WTC11 (cell line): ENCODE results near the gene CDCA4. TPM values are rescaled to one million over a fixed set of nuclear protein-coding genes. Genes with fewer than 3 reads are reported as not detected.

Experiments
- ATAC-seq: fragments of 200-7000 bp; cut with Tn5 transposase; 2 replicates; pipeline ENCODE4 v1.10.0; 2021; ENCODE audit warnings: mild to moderate bottlenecking, moderate library complexity
- CTCF ChIA-PET: fragments of 300-600 bp; sonication (Branson Sonifier 250); formaldehyde crosslinking; loops from one replicate; lab custom pipeline; 2021; ENCODE audit warnings: antibody characterized with exemption; lab: Charles Lee
- POLR2A ChIA-PET: fragments of 350-600 bp; sonication (Branson Sonifier 250); formaldehyde crosslinking; loops from one replicate; lab custom pipeline; 2021; ENCODE audit warnings: antibody characterized with exemption; lab: Charles Lee
- DNase-seq: peaks from one replicate; pipeline ENCODE4 v3.0.0; 2021; ENCODE audit warnings: low spot score
- H3K27ac Mint-ChIP-seq: 2 replicates; pipeline ENCODE4 v1.8.0; 2021; ENCODE audit warnings: mixed read lengths
- H3K27me3 Mint-ChIP-seq: 2 replicates; pipeline ENCODE4 v1.8.0; 2021; ENCODE audit warnings: low read depth, mild to moderate bottlenecking, moderate library complexity, mixed read lengths
- H3K36me3 Mint-ChIP-seq: 2 replicates; pipeline ENCODE4 v1.8.0; 2021; ENCODE audit warnings: mixed read lengths
- H3K4me1 Mint-ChIP-seq: 2 replicates; pipeline ENCODE4 v1.8.0; 2022; ENCODE audit warnings: mixed read lengths
- H3K4me3 Mint-ChIP-seq: 2 replicates; pipeline ENCODE4 v1.8.0; 2021; ENCODE audit warnings: mild to moderate bottlenecking, moderate library complexity, mixed read lengths
- H3K9me3 Mint-ChIP-seq: 2 replicates; pipeline ENCODE4 v1.8.0; 2021; ENCODE audit warnings: mixed read lengths
- AR ChIP-seq: fragments of 250-450 bp; sonication (Bioruptor Pico); IDR thresholded peaks from 2 replicates; pipeline ENCODE4 v1.9.0; 2021; ENCODE audit warnings: mild to moderate bottlenecking
- CREM ChIP-seq: sonication (generic); formaldehyde crosslinking; IDR thresholded peaks from 2 replicates; pipeline ENCODE4 v1.8.1; 2022; ENCODE audit warnings: mild to moderate bottlenecking, missing genetic modification reagents, moderate library complexity
- CTCF ChIP-seq: fragments of 200-600 bp; IDR thresholded peaks from 2 replicates; pipeline ENCODE4 v1.8.0; 2022; ENCODE audit warnings: antibody characterized with exemption
- ERG ChIP-seq: fragments of 250-450 bp; sonication (Bioruptor Pico); IDR thresholded peaks from 2 replicates; pipeline ENCODE4 v1.8.0; 2021; ENCODE audit warnings: mild to moderate bottlenecking
- ESRRA ChIP-seq: sonication (generic); formaldehyde crosslinking; IDR thresholded peaks from 2 replicates; pipeline ENCODE4 v1.8.1; 2022; ENCODE audit warnings: mild to moderate bottlenecking, missing genetic modification reagents, borderline replicate concordance
- FOXK1 ChIP-seq: sonication (generic); formaldehyde crosslinking; IDR thresholded peaks from 2 replicates; pipeline ENCODE4 v1.8.0; 2022; ENCODE audit warnings: mild to moderate bottlenecking, moderate library complexity, missing genetic modification reagents
- FOXP1 ChIP-seq: sonication (generic); formaldehyde crosslinking; IDR thresholded peaks from 2 replicates; pipeline ENCODE4 v1.8.0; 2022; ENCODE audit warnings: missing genetic modification reagents, mild to moderate bottlenecking, moderate library complexity, borderline replicate concordance
- GRHL2 ChIP-seq: fragments of 250-450 bp; sonication (Bioruptor Pico); IDR thresholded peaks from 2 replicates; pipeline ENCODE4 v1.8.0; 2022; ENCODE audit warnings: mild to moderate bottlenecking, moderate library complexity; ENCODE audit not compliant: insufficient replicate concordance, severe bottlenecking
- JUN ChIP-seq: sonication (generic); formaldehyde crosslinking; IDR thresholded peaks from 2 replicates; pipeline ENCODE4 v1.8.0; 2023; ENCODE audit warnings: mild to moderate bottlenecking, missing genetic modification reagents
- NFYB ChIP-seq: sonication (generic); formaldehyde crosslinking; conservative IDR thresholded peaks from 2 replicates; pipeline ENCODE4 v1.8.0; 2022; ENCODE audit warnings: low read depth, missing genetic modification reagents
- SMAD4 ChIP-seq: sonication (generic); formaldehyde crosslinking; IDR thresholded peaks from 2 replicates; pipeline ENCODE4 v1.8.0; 2022; ENCODE audit warnings: mild to moderate bottlenecking, missing genetic modification reagents
- SOX15 ChIP-seq: fragments of 250-450 bp; sonication (Bioruptor Pico); IDR thresholded peaks from 2 replicates; pipeline ENCODE4 v1.9.0; 2021; ENCODE audit warnings: mild to moderate bottlenecking
- SP1 ChIP-seq: sonication (generic); formaldehyde crosslinking; conservative IDR thresholded peaks from 2 replicates; pipeline ENCODE4 v1.8.1; 2022; ENCODE audit warnings: missing genetic modification reagents
- USF1 ChIP-seq: sonication (generic); formaldehyde crosslinking; IDR thresholded peaks from 2 replicates; pipeline ENCODE4 v1.8.0; 2022; ENCODE audit warnings: mild to moderate bottlenecking, missing genetic modification reagents
- ZMAT4 ChIP-seq: fragments of 250-450 bp; sonication (Bioruptor Pico); IDR thresholded peaks from 2 replicates; pipeline ENCODE4 v1.9.0; 2021; ENCODE audit warnings: mild to moderate bottlenecking
- ZNF396 ChIP-seq: fragments of 250-450 bp; sonication (Bioruptor Pico); IDR thresholded peaks from 2 replicates; pipeline ENCODE4 v1.8.0; 2021; ENCODE audit warnings: mild to moderate bottlenecking, moderate library complexity, borderline replicate concordance
- ZNF423 ChIP-seq: fragments of 250-450 bp; sonication (Bioruptor Pico); IDR thresholded peaks from 2 replicates; pipeline ENCODE4 v2.1.2; 2022; ENCODE audit warnings: mild to moderate bottlenecking, moderate library complexity
- ZNF425 ChIP-seq: fragments of 250-450 bp; sonication (Bioruptor Pico); conservative IDR thresholded peaks from 2 replicates; pipeline ENCODE4 v1.9.0; 2021; ENCODE audit warnings: mild to moderate bottlenecking
- total RNA-seq: library from RNA; stranded (reverse); gene quantifications from 3 replicates; pipeline ENCODE4 v1.2.3, GENCODE V29; 2021

The CDCA4 gene
- total RNA-seq, 1 experiment from 2014 or later = 63.3 TPM

GRCh38 chr14:105058521-105059034, 37.7 kb upstream of the CDCA4 start:
- Mint-ChIP-seq H3K4me3 (no peak overlapping the region), H3K27me3 (peaks cover 34% of the 10 kb centered on the region), H3K27ac (no peak overlapping the region), H3K4me1 (peaks cover 15% of the 10 kb centered on the region; the same call in 1 of the 2 replicates), H3K9me3 (no peaks in the 10 kb centered on the region), H3K36me3 (no peaks in the 10 kb centered on the region)
- DNase-seq (no peak), ATAC-seq (no peak)
- TF ChIP-seq JUN (CRISPR knock-in tag) (no peak), NFYB (no peak), FOXK1 (CRISPR knock-in tag) (no peak), ESRRA (CRISPR knock-in tag) (no peak), SMAD4 (CRISPR knock-in tag) (no peak), ZNF396 (no peak), GRHL2 (CRISPR knock-in tag) (no peak), SOX15 (no peak), ERG (CRISPR knock-in tag) (no peak)
- ChIA-PET POLR2A (no interaction called here), CTCF (interaction anchor here (0.7 to 4.4 kb wide), 16 partner anchors 9 to 422 kb away, joined by 3 to 31 read pairs (median 4); no protein-coding TSS in a partner anchor)

- ChIA-PET CTCF (interaction anchor here (1.2 to 4.4 kb wide), 6 partner anchors 11 to 123 kb away, joined by 3 to 35 read pairs (median 7); no protein-coding TSS in a partner anchor), POLR2A (no interaction called here)
- Mint-ChIP-seq H3K27ac (no peak overlapping the region), H3K4me1 (peaks cover 15% of the 10 kb centered on the region; the same call in 1 of the 2 replicates), H3K9me3 (no peaks in the 10 kb centered on the region), H3K27me3 (peaks cover 37% of the 10 kb centered on the region), H3K4me3 (peak overlapping the region; percentile 45), H3K36me3 (no peaks in the 10 kb centered on the region)
- DNase-seq (no peak), ATAC-seq (peak; percentile 54)
- no peak for TF ChIP-seq AR (CRISPR knock-in tag)
- TF ChIP-seq ZNF423 (CRISPR knock-in tag) = peak; percentile 65
These were observed 35.5 kb upstream of the CDCA4 start for GRCh38 chr14:105056303-105056831.

GRCh38 chr14:105055736-105056302, 34.9 kb upstream of the CDCA4 start:
- POLR2A ChIA-PET = no interaction called here
- ATAC-seq (peak; percentile 11), DNase-seq (no peak)
- Mint-ChIP-seq H3K27me3 (peaks cover 39% of the 10 kb centered on the region), H3K27ac (no peak overlapping the region), H3K36me3 (no peaks in the 10 kb centered on the region), H3K4me3 (peak overlapping the region; percentile 45), H3K4me1 (peaks cover 15% of the 10 kb centered on the region; the same call in 1 of the 2 replicates), H3K9me3 (no peaks in the 10 kb centered on the region)
- CTCF ChIA-PET = interaction anchor here (0.9 to 4.4 kb wide), 6 partner anchors 10 to 80 kb away, joined by 3 to 35 read pairs (median 7); no protein-coding TSS in a partner anchor
- TF ChIP-seq FOXP1 (CRISPR knock-in tag) (0 out of 2 replicates have a peak, but pooled peaks have one; percentile 45), SP1 (0 out of 2 replicates have a peak, but pooled peaks have one; percentile 18), ZNF423 (CRISPR knock-in tag) (no peak)
- TF ChIP-seq, all 79 proteins: peak for 2

- ATAC-seq = no peak
- H3K4me3 Mint-ChIP-seq = no peak overlapping the region
- POLR2A ChIA-PET = no interaction called here
These were observed 34.5 kb upstream of the CDCA4 start for GRCh38 chr14:105055334-105055733.

More at GRCh38 chr14:105055334-105055733, 34.5 kb upstream of the CDCA4 start:
- Mint-ChIP-seq H3K4me1 (peaks cover 15% of the 10 kb centered on the region; the same call in 1 of the 2 replicates), H3K36me3 (no peaks in the 10 kb centered on the region), H3K27me3 (peaks cover 39% of the 10 kb centered on the region), H3K27ac (0 out of 2 replicates have a peak overlapping the region, but pooled peaks have one; percentile 73), H3K9me3 (no peaks in the 10 kb centered on the region)
- DNase-seq = no peak
- TF ChIP-seq ZNF425 (CRISPR knock-in tag) (no peak), ZMAT4 (CRISPR knock-in tag) (no peak), CTCF (no peak), CREM (CRISPR knock-in tag) (no peak), FOXK1 (CRISPR knock-in tag) (no peak), USF1 (CRISPR knock-in tag) (no peak)
- CTCF ChIA-PET = interaction anchor here (0.9 to 4.2 kb wide), 5 partner anchors 10 to 80 kb away, joined by 3 to 35 read pairs (median 5); no protein-coding TSS in a partner anchor
